ENCODE measurements around the gene LOC128125822.
"Not testable (repeated sequence)": the region's sequence is repeated elsewhere in the genome, so short reads cannot be mapped to it uniquely, and the experiment has no call there.

LOC128125822 gene

GRCh38 chr6:63584125-63584514 is 11.8 kb downstream of the LOC128125822 start:
- peak; percentile 75 for FAIRE-seq

GRCh38 chr6:63584566-63584965 is 12.3 kb downstream of the LOC128125822 start:
- no peak for FAIRE-seq

DNA sequence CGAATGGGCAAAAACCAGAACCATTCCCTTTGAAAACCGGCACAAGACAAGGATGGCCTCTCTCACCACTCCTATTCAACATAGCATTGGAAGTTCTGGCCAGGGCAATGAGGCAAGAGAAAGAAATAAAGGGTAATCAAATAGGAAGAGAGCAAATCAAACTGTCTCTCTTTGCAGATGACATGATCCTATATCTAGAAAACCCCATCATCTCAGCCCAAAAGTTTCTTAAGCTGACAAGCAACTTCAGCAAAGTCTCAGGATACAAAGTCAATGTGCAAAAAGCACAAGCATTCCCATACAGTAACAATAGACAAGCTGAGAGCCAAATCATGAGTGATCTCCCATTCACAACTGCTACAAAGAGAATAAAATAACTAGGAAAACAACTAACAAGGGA is 13.4 kb downstream of the LOC128125822 start:
- FAIRE-seq, result not testable (repeated sequence)

DNA sequence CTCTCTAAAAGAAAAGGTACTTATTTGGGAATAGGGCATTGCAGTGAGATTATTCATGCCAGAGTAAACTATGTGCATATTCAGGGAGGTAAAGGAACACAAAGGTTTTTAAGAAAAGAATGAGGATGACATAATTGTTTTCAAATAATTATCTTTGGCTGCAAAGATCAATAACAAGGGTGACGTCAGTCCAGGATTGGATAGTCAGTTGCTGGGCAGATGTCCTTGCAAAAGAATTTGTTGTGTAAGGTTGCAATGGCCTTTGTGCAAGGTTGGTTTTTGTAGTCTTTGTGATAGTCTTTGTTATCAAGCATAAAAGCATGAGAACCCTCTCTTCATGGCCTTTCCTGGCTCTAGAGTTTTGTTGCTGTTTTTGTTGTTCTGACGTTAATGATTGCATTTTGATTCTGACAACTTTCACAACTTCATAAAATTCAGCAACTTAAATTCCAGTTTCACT is 17.7 kb downstream of the LOC128125822 start:
- FAIRE-seq, result no peak

DNA sequence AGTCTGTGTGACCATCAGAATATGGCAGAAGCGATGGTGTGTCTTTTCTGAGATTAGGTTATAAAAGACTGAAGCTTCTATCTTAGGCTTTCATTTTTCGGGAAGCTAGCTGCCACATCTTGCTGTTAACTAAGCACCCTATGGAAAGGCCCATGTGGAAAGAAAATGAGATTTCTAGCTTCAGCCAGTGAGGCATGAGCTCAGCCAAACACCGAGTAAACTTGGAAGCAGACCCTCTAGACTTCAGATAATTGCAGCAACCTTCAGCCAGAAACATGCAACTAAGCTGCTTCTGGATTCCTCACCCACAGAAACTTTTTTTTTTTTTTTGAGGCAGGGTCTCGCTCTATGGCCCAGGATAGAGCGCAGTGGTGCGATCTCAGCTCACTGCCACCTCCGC is 20.6 kb downstream of the LOC128125822 start:
- FAIRE-seq, result no peak

DNA sequence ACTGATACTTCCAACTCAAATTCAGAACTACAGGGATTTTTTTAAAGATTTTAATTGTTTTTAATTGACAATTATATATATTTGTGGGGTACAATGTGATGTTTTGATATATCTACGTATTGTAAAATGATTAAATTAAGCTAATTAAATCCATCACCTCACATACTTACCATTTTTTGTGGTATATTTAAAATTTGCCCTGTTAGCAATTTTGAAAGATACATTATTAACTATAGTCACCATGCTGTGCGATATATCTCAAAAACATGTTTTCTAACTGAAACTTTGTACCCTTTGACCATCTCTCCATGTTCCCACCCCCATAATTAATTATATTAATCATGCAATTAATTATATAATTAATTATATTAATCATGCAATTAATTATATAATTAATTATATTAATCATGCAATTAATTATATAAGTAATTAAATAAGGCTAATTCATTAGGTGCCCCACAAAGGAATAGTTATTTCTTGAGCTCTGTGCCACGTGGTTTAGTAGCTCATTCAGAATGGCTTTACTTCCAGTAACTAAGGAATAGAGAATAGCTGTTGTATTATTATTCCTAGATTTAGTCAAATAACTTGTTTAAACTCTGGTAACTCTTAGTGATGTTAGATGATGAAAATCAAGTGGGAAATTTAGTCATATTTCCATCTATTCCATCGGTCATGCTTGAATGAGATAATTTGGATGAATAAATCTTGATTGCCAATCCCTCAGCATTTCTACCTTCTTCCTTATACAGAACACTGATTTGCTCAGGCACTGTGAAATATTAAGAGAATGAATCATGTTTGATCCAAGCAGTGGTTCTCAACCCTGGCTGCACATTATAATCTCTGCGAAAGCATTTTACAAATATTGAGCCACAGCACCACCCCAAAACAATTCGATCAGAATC is 25.1 kb downstream of the LOC128125822 start:
- peak; percentile 79 for FAIRE-seq

DNA sequence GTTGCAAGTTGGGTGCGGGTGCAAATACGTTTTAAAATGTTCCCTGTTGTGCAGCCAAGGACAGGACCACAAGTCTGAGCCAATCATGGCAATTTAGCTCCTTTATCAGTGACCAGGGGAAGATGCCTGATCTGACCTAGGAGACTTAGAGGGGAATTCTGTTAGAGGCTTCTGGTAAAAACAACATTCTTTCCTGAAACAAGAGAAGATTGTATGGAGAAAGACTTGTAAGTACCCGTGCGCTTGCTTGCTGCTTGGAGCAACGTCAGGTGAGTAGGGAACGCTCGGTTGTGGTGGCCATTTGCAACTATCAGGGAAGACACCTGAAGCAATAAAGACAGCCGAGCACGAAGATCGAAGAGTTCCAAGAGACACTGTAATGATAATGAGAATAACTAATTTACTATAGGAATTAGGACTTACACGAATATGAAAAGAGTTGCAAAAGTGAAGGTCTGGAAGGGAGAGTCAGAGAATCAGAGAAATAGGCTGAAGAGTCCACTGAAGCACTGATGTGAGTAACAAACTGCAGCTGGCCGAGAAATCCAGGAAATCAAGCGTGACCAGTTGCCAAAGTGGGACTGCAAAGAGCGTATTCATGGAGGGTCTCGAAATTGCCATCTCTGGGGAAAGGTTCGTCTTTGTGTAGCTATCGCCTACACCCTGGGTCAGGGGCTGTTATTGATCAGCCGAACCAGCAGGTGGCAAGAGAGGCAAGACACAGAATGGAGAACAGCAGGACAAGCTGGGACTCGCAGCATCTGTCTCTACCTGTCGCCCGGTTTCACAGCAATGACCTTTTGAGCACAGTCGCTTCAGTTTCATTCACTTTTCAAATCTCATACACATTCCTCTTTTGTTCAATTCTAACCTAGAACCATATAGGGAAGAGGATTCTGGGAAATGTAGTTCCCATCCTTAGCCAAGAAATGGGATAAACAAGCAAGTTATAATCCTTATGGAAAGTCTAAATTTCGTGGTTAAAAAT is 26.1 kb downstream of the LOC128125822 start:
- no peak for FAIRE-seq

GRCh38 chr6:63599243-63599642 is 27.0 kb downstream of the LOC128125822 start:
- no peak for FAIRE-seq

GRCh38 chr6:63600136-63600535 is 27.9 kb downstream of the LOC128125822 start:
- no peak for FAIRE-seq

GRCh38 chr6:63609231-63609630 is 37.0 kb downstream of the LOC128125822 start:
- FAIRE-seq, result no peak

GRCh38 chr6:63610944-63611343 is 38.7 kb downstream of the LOC128125822 start:
- no peak for FAIRE-seq

DNA sequence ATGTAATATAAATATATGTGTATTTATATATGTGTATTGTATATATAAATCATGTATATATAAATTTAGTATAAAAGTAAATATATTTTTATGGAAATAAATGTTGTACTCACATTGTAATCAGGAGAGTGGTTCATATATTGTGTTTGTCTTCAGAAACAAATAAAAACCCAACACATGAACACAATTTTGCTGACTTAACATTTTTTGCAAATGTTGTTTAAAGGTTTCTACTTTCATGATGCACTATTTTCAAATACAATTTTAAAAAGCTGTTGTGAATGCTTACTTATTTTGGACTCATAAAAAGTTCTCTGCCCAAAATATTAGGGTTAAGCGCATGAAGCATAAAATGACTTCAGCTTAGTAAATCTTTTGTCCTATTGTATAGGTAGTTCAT is 39.3 kb downstream of the LOC128125822 start:
- no peak for FAIRE-seq

DNA sequence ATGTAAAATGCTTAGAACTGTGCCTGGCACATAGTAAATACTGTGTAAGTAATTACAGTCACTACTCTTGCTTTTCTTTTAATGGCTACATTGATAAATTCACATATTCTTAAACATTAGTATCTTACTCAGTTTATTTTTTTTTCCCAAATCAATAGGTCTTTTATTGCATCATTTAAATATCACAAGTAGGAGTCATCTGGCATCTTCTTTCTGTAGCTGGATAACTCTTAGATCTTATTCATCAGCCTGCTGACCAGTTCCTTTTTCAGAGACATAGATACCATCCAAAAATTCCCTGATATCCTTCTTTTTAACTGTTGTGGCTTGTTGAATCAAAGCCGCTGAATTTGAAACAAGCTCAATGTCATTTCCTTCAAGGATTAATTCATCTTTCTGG is 43.3 kb downstream of the LOC128125822 start:
- no peak for FAIRE-seq

Measured in colon (tissue), 2 donors.